Astrocyte of the cerebellum (primary cell): ENCODE data around the gene TXNDC8.

Experiments used
- DNase-seq: peaks from one replicate; pipeline ENCODE4 v3.0.0-alpha.2; 2011; ENCODE audit warnings: low read depth
- H3K4me3 ChIP-seq: 2 replicates; pipeline ENCODE4 v1.5.1; 2011; ENCODE audit warnings: mild to moderate bottlenecking, low read depth, low read length, moderate library complexity
- in situ Hi-C: cut with HindIII; loops from 2 replicates; pipeline ENCODE4 v1.10.0; 2017; ENCODE audit warnings: low sequenced_read_pairs
- TF ChIP-seq, protein P1 (sequence below): IDR thresholded peaks from 2 replicates; pipeline ENCODE4 v1.5.1; 2012; ENCODE audit warnings: low read length, low read depth, moderate library complexity, mild to moderate bottlenecking; ENCODE audit errors: missing control alignments

TXNDC8 gene

GRCh38 chr9:110255463-110256379 lies 81.9 kb downstream of the TXNDC8 start:
- in situ Hi-C loops: no loop called here

DNA sequence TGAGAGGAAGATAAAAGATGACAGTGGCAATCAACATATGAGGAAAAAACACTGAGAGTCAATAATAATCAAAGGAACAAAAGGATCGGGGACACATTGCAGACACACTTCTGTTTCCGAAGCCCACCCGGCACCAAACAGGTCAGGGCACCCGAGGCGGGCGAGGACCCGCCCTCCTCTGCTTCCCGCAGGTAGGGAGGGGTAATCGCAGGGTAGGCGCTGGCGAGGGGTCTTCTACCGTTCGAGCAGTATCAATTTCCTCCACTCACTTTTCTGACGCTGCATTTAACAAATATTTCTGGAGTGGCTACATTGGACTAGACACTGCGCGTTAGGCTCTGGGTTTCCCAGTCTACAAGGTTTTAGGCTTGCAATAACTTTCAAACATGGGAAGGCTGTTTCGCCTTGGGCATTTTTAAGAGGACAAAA lies 82.6 kb downstream of the TXNDC8 start:
- in situ Hi-C loops: no loop called here
- TF ChIP-seq, protein P1, sequence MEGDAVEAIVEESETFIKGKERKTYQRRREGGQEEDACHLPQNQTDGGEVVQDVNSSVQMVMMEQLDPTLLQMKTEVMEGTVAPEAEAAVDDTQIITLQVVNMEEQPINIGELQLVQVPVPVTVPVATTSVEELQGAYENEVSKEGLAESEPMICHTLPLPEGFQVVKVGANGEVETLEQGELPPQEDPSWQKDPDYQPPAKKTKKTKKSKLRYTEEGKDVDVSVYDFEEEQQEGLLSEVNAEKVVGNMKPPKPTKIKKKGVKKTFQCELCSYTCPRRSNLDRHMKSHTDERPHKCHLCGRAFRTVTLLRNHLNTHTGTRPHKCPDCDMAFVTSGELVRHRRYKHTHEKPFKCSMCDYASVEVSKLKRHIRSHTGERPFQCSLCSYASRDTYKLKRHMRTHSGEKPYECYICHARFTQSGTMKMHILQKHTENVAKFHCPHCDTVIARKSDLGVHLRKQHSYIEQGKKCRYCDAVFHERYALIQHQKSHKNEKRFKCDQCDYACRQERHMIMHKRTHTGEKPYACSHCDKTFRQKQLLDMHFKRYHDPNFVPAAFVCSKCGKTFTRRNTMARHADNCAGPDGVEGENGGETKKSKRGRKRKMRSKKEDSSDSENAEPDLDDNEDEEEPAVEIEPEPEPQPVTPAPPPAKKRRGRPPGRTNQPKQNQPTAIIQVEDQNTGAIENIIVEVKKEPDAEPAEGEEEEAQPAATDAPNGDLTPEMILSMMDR: no peak
- peak overlapping the region; percentile 84 for H3K4me3 ChIP-seq
- DNase-seq: no peak

More at GRCh38 chr9:110255463-110256379, 81.9 kb downstream of the TXNDC8 start:
- DNase-seq: peak; percentile 16
- peak overlapping the region; percentile 84 for H3K4me3 ChIP-seq
- TF ChIP-seq, protein P1: no peak

DNA sequence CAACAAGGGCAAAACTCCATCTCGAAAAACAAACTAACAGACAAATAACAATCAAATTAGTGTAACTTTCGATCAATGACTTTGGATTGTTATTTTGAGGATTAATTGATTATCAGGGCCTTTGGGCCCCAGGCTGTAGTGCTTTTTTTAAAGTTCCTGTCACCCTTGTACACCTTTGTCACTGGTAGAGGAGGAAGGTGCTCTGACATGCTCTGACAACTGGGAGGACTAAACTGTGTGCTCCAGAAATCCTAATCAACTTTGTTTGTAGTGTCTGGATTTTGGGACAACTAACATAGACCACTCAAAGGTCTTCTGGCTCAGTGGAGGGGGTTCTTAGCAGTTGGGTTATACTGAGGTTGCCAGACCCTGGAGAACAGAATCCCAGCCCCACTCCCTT lies 83.2 kb downstream of the TXNDC8 start:
- TF ChIP-seq, protein P1: no peak
- in situ Hi-C loops: no loop called here
- H3K4me3 ChIP-seq: peak overlapping the region; percentile 84
- DNase-seq: no peak
